Kidney (tissue), 14 donors: ENCODE measurements around the gene PXN. TPM values are rescaled to one million over a fixed set of nuclear protein-coding genes. Genes with fewer than 3 reads are reported as not detected.

ENCODE experiments used
- DNase-seq, 5 donors: peaks; one replicate each; pipeline ENCODE4 v3.0.0-alpha.2; 2013 to 2020
- FAIRE-seq: peaks from 2 replicates; lab custom pipeline; 2012; peaks lifted over from hg19 to GRCh38; lab: Jason Lieb, UNC
- H3K27ac ChIP-seq, 2 donors: one replicate each; pipeline ENCODE4 v1.7.0; 2013; ENCODE audit warnings: low read depth in 2 of 2, low read length in 2 of 2, inconsistent platforms in 1 of 2
- H3K27me3 ChIP-seq: one replicate; pipeline ENCODE4 v1.7.1; 2013; ENCODE audit warnings: low read length, inconsistent platforms; ENCODE audit not compliant: control insufficient read depth, insufficient read depth
- H3K36me3 ChIP-seq, 3 donors: one replicate each; pipeline versions ENCODE4 v1.7.0 to v1.7.1; 2013; ENCODE audit warnings: low read length in 3 of 3, control low read depth in 1 of 3, inconsistent platforms in 1 of 3; ENCODE audit not compliant: insufficient read depth in 3 of 3, control insufficient read depth in 2 of 3
- H3K4me1 ChIP-seq, 3 donors: one replicate each; pipeline versions ENCODE4 v1.7.0 to v1.7.1; 2013; ENCODE audit warnings: low read length in 3 of 3, inconsistent platforms in 1 of 3, low read depth in 1 of 3; ENCODE audit not compliant: control insufficient read depth in 2 of 3, insufficient read depth in 2 of 3
- H3K4me3 ChIP-seq, 3 donors: one replicate each; pipeline versions ENCODE4 v1.7.0 to v1.8.1; 2013; ENCODE audit warnings: low read length in 3 of 3, control low read depth in 1 of 3, inconsistent platforms in 1 of 3
- H3K9ac ChIP-seq, 3 donors: one replicate each; pipeline versions ENCODE4 v1.7.0 to v1.7.1; 2013; ENCODE audit warnings: low read length in 3 of 3, control low read depth in 1 of 3, inconsistent platforms in 1 of 3
- H3K9me3 ChIP-seq, 3 donors: one replicate each; pipeline versions ENCODE4 v1.7.0 to v1.7.1; 2013; ENCODE audit warnings: low read length in 3 of 3, control low read depth in 1 of 3, inconsistent platforms in 1 of 3; ENCODE audit not compliant: control insufficient read depth in 2 of 3, insufficient read depth in 1 of 3
- intact Hi-C: fragments of 100-400 bp; cut with DNase I; formaldehyde crosslinking; loops from one replicate; pipeline ENCODE4 v1.11.1; 2022
- polyA plus RNA-seq: library from polyadenylated mRNA; stranded (reverse); fragments of 350-450 nt; fragmentation: Illumina TruSeq; extraction: RNeasy Lipid Tissue Mini Kit (QIAGEN cat#74804); gene quantifications from one replicate; pipeline ENCODE4 v1.2.3, GENCODE V29; 2014; ENCODE audit warnings: low read depth, low replicate concordance; ENCODE audit not compliant: insufficient read depth
- total RNA-seq: library from RNA; stranded (reverse); fragmentation: NEBNext Ultra II Directional; extraction: Animal tissue kit (Norgen Biotek cat#: 25700); gene quantifications from one replicate; pipeline ENCODE4 v1.2.1, GENCODE V29; 2021
- TF ChIP-seq, protein P1 (sequence below): IDR thresholded peaks from 3 replicates; pipeline ENCODE4 v1.5.1; 2012; ENCODE audit warnings: mild to moderate bottlenecking, moderate library complexity, borderline replicate concordance; ENCODE audit not compliant: insufficient read depth; ENCODE audit errors: extremely low read depth
- donor health status: control.
- donor health status: control.
- donor health status: control.
- donor health status: control.
- donor health status: control.
- donor health status: DM: yes; HTN: yes; CAD: no.
- donor health status: Normal renal cell carcinoma (clear cell type).

Gene PXN
- total and polyA plus RNA-seq, 2 donors from 2014 or later = 57.1 to 133 TPM

DNA sequence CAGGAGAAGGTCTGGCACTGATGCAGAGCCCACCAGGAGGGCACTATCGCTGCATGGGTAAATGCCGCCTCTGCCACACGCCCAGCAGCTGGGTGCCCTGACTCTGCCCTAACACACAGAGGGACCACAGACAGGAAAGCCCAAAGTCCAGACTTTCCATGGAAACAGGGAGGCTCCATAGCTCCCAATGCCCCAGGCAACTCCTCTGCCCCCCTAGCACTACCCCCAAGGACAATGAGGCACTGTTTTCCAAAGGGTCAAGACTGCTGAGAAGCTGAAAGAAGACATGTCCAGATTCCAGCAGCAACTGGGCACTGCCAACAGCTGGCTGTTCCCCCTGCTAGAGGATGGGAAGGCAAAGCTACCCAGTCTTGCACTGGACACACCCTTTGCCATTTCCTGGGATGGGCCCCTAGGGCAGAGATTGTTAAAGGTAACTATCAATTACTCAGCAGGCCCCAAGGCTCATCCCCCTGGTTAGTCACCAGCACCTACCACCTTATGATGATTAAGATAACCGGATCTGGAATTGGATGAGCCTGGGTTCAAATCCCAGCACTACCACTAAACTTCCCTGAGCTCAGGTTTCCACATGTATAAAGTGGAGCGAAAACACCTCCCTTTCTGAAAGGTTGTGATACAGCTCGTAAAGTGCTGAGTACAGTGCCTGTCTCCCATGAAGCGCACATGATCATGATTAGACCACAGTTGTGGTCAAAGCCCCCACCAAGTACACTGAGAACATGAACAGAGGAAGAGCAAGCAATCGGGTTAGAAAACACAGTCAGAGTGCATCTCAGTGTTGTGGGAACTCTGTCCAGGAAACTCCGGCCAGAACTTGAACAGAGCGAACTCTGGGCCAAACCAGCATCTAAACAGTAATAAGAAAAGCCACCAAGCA is 3.3 kb downstream of the PXN start:
- intact Hi-C loops = loop anchor here (5.0 kb wide), 1 partner anchor 35 kb away; no protein-coding TSS in a partner anchor
- H3K36me3 ChIP-seq = no peaks in the 10 kb centered on the region
- no peaks in the 10 kb centered on the region for H3K9me3 ChIP-seq
- H3K4me3 ChIP-seq = peak overlapping the region in 2 of 3 donors; percentile 44 to 80
- TF ChIP-seq, protein P1, sequence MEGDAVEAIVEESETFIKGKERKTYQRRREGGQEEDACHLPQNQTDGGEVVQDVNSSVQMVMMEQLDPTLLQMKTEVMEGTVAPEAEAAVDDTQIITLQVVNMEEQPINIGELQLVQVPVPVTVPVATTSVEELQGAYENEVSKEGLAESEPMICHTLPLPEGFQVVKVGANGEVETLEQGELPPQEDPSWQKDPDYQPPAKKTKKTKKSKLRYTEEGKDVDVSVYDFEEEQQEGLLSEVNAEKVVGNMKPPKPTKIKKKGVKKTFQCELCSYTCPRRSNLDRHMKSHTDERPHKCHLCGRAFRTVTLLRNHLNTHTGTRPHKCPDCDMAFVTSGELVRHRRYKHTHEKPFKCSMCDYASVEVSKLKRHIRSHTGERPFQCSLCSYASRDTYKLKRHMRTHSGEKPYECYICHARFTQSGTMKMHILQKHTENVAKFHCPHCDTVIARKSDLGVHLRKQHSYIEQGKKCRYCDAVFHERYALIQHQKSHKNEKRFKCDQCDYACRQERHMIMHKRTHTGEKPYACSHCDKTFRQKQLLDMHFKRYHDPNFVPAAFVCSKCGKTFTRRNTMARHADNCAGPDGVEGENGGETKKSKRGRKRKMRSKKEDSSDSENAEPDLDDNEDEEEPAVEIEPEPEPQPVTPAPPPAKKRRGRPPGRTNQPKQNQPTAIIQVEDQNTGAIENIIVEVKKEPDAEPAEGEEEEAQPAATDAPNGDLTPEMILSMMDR = no peak
- peak overlapping the region; percentile 92 to 96 for H3K27ac ChIP-seq
- peak overlapping the region in 2 of 3 donors; percentile 57 to 90 for H3K9ac ChIP-seq
- FAIRE-seq (no peak), DNase-seq (peak in 1 of 5 donors; percentile 43)
- H3K4me1 ChIP-seq = peaks cover 7 to 49% (median 46%) of the 10 kb centered on the region in 3 donors
- H3K27me3 ChIP-seq = no peaks in the 10 kb centered on the region

DNA sequence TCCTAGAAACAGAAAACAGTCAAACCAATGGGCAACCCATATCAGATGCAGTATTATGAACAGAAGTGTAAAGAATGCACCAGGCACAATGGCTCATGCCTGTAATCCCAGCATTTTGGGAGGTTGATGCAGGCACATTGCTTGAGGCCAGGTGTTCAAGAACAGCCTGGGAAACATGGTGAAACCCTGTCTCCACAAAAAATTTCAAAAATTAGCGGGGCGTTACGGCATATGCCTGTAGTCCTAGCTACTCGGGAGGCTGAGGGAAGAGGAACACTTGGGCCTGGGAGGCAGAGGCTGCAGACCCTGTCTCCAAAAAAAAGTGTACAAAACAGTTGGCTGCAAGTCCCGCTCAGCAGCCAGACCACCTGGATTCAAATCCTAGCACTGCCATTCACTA is 4.9 kb downstream of the PXN start:
- intact Hi-C loops = loop anchor here (5.0 kb wide), 1 partner anchor 33 kb away; no protein-coding TSS in a partner anchor
- H3K36me3 ChIP-seq = no peaks in the 10 kb centered on the region
- DNase-seq = no peak
- FAIRE-seq = no peak
- H3K27ac ChIP-seq = no peak overlapping the region
- H3K27me3 ChIP-seq = no peaks in the 10 kb centered on the region
- no peaks in the 10 kb centered on the region for H3K9me3 ChIP-seq
- TF ChIP-seq, protein P1 = no peak
- H3K4me3 ChIP-seq = no peak overlapping the region
- H3K9ac ChIP-seq = no peak overlapping the region
- H3K4me1 ChIP-seq = peaks cover 7 to 57% (median 55%) of the 10 kb centered on the region in 3 donors

DNA sequence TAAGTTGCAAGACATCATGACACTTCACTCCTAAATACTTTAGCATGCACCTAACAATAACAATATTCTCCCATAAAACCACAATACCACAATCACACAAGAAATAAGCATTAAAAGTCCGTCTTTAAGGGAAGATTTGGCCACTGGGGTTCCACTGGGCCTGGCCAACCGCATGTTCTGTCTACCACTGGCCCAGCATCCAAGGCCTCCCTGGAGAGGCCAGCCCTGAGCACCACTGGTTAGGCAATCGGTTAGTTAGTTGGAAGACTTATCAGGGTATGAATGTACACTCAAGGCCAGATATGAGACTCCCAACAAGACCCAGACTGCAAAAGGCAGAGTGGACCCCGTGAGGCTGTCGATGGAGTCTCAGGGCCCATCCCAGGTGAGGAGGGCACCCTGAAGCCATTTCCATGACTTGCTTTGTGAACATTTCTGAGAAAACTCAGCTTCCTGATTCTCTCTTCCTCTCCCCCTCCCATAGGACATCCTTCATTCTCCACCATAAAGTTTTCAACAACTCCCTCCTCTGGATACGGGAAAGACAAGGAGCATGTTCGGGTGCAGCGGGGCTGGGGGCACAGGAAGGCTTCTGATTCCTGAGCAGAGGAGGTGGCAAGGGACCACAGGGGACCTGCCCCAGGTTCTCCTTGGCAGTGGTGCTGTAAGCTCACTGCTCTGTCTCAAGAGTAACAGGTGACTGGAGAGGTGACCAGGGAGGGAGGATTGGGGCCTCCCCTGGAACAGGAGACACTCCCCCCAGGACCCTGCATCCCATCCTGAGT is 5.9 kb downstream of the PXN start:
- FAIRE-seq (no peak), DNase-seq (no peak)
- Histone ChIP-seq H3K9me3 (no peaks in the 10 kb centered on the region), H3K36me3 (no peaks in the 10 kb centered on the region), H3K4me1 (peaks cover 7 to 58% (median 54%) of the 10 kb centered on the region in 3 donors), H3K9ac (peak overlapping the region in 1 of 3 donors; percentile 42), H3K27me3 (no peaks in the 10 kb centered on the region), H3K4me3 (no peak overlapping the region), H3K27ac (peak overlapping the region in 1 of 2 donors; percentile 33)
- TF ChIP-seq, protein P1 = no peak
- intact Hi-C loops = loop anchor here (5.0 kb wide), 1 partner anchor 32 kb away; no protein-coding TSS in a partner anchor
